Stimulated activated CD4-positive, alpha-beta T cell treated with anti-CD3 and anti-CD28 coated beads, Interleukin-2, amount 100 ng/mL, for 24 hours (primary cell): ENCODE results near the gene TTC3.
A peak's percentile ranks its signal among the peaks of the same experiment; 100 is the strongest.
"Not testable (repeated sequence)": the region's sequence is repeated elsewhere in the genome, so short reads cannot be mapped to it uniquely, and the experiment has no call there.

ENCODE experiments used
- DNase-seq, 2 donors: peaks; one replicate each; pipeline ENCODE4 v3.0.0-alpha.2; 2020

TTC3 gene

GRCh38 chr21:37202221-37203110, 129.4 kb downstream of the TTC3 start:
- no peak for DNase-seq

GRCh38 chr21:37204580-37204979, 131.5 kb downstream of the TTC3 start:
- DNase-seq: no peak

- DNase-seq: no peak
These were observed 133.4 kb downstream of the TTC3 start for GRCh38 chr21:37206496-37206895.

GRCh38 chr21:37207441-37208009, 134.5 kb downstream of the TTC3 start:
- no peak for DNase-seq

- peak in 1 of 2 donors; percentile 36 for DNase-seq
These were observed 135.1 kb downstream of the TTC3 start for GRCh38 chr21:37208056-37208721.

- DNase-seq: no peak
These were observed 135.7 kb downstream of the TTC3 start for GRCh38 chr21:37208741-37209225.

- DNase-seq: no peak
These were observed 137.1 kb downstream of the TTC3 start for GRCh38 chr21:37210130-37210529.

- DNase-seq: no peak
These were observed 137.7 kb downstream of the TTC3 start for GRCh38 chr21:37210799-37211198.

- DNase-seq: no peak
These were observed 141.9 kb downstream of the TTC3 start for GRCh38 chr21:37214952-37215351.

GRCh38 chr21:37219761-37220432, 146.8 kb downstream of the TTC3 start:
- DNase-seq: peak in 1 of 2 donors; percentile 30

- DNase-seq: peak; percentile 38 to 51
These were observed 147.5 kb downstream of the TTC3 start for GRCh38 chr21:37220433-37220980.

GRCh38 chr21:37220981-37221664, 148.1 kb downstream of the TTC3 start:
- DNase-seq: peak; percentile 97

- not testable (repeated sequence) for DNase-seq
These were observed 149.2 kb downstream of the TTC3 start for GRCh38 chr21:37222248-37222647.

- DNase-seq: no peak
These were observed 150.8 kb downstream of the TTC3 start for GRCh38 chr21:37223804-37224345.

GRCh38 chr21:37224861-37225839, 152.1 kb downstream of the TTC3 start:
- peak; percentile 40 to 56 for DNase-seq

- DNase-seq: no peak
These were observed 153.2 kb downstream of the TTC3 start for GRCh38 chr21:37226041-37226920.

GRCh38 chr21:37227071-37228002, 154.3 kb downstream of the TTC3 start:
- no peak for DNase-seq

GRCh38 chr21:37228003-37228400, 154.9 kb downstream of the TTC3 start:
- no peak for DNase-seq
